AG09309 (cell line): ENCODE results near the gene ANAPC2.

Source experiments
- DNase-seq: peaks from one replicate; pipeline ENCODE4 v3.0.0-alpha.2; 2010; ENCODE audit warnings: low read depth
- H3K4me3 ChIP-seq: 2 replicates; pipeline ENCODE4 v1.5.1; 2011; ENCODE audit warnings: mild to moderate bottlenecking, low read depth, low read length, moderate library complexity; ENCODE audit not compliant: control insufficient read depth
- TF ChIP-seq, protein P1 (sequence below): IDR thresholded peaks from 2 replicates; pipeline ENCODE4 v1.5.1; 2011; ENCODE audit warnings: mild to moderate bottlenecking, low read depth, low read length, inconsistent platforms; ENCODE audit not compliant: insufficient read depth, control insufficient read depth; ENCODE audit errors: missing control alignments

Gene ANAPC2

GRCh38 chr9:137128862-137129455 lies 59.4 kb downstream of the ANAPC2 start:
- no peak for DNase-seq
- TF ChIP-seq, protein P1, sequence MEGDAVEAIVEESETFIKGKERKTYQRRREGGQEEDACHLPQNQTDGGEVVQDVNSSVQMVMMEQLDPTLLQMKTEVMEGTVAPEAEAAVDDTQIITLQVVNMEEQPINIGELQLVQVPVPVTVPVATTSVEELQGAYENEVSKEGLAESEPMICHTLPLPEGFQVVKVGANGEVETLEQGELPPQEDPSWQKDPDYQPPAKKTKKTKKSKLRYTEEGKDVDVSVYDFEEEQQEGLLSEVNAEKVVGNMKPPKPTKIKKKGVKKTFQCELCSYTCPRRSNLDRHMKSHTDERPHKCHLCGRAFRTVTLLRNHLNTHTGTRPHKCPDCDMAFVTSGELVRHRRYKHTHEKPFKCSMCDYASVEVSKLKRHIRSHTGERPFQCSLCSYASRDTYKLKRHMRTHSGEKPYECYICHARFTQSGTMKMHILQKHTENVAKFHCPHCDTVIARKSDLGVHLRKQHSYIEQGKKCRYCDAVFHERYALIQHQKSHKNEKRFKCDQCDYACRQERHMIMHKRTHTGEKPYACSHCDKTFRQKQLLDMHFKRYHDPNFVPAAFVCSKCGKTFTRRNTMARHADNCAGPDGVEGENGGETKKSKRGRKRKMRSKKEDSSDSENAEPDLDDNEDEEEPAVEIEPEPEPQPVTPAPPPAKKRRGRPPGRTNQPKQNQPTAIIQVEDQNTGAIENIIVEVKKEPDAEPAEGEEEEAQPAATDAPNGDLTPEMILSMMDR, result no peak
- H3K4me3 ChIP-seq, result peak overlapping the region; percentile 91

DNA sequence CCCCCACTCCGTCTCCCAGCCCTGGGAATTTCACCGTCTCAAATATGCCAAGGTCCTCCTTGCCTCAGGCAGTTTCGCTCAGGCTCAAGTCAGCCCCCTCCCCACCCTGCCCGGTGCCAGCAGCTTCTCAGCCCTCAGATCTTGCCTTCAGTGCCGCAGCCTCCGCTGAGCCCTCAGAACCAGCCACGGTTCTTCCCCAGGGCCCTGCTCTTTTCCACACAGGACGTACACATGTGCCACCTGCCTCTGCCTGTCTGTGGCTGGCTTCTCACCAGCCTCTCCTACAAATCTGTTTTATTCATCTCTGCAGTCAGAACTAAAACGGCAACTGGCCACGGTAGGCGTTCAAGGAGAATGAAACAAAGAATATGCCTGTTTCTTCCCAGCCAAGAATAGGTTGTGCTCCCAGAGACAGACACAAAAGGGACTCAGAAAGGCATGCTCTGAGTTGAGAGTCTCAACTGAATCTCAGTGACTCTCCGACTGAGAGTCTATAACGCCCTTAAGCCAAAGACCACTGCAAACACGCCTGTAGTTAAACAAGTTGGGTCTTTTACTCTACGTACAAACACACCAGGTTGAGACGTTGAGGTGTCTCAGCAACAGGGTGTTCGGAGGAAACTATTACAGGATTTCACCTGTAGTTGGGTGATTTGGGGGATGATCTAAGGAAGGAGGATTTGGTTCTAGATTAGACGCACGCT lies 60.0 kb downstream of the ANAPC2 start:
- DNase-seq, result no peak
- peak overlapping the region; percentile 91 for H3K4me3 ChIP-seq
- TF ChIP-seq, protein P1, result no peak

GRCh38 chr9:137127301-137128157 lies 60.8 kb downstream of the ANAPC2 start:
- H3K4me3 ChIP-seq, result peak overlapping the region; percentile 19
- TF ChIP-seq, protein P1, result no peak
- DNase-seq, result no peak

- DNase-seq, result no peak
- TF ChIP-seq, protein P1, result no peak
- no peak overlapping the region for H3K4me3 ChIP-seq
These were observed 61.6 kb downstream of the ANAPC2 start for GRCh38 chr9:137126786-137127185.
